GM19468 (cell line): ENCODE results near the gene SORCS1.

Experiments
- ATAC-seq: cut with Tn5 transposase; IDR thresholded peaks from one replicate; pipeline ENCODE4 v1.9.1; 2021; ENCODE audit warnings: mild to moderate bottlenecking, moderate library complexity, moderate number of reproducible peaks; ENCODE audit not compliant: unreplicated experiment; ENCODE audit errors: extremely low read depth

Gene SORCS1

GRCh38 chr10:107118866-107119265 lies 45.6 kb downstream of the SORCS1 start:
- ATAC-seq = no peak

- ATAC-seq = no peak
Observed at GRCh38 chr10:107104026-107104652, 60.4 kb downstream of the SORCS1 start.

GRCh38 chr10:107103174-107104025 lies 61.1 kb downstream of the SORCS1 start:
- ATAC-seq = no peak

GRCh38 chr10:107098326-107098725 lies 66.2 kb downstream of the SORCS1 start:
- no peak for ATAC-seq

GRCh38 chr10:107094824-107095522 lies 69.5 kb downstream of the SORCS1 start:
- no peak for ATAC-seq

- no peak for ATAC-seq
Observed at GRCh38 chr10:107092321-107092720, 72.2 kb downstream of the SORCS1 start.

GRCh38 chr10:107091126-107091525 lies 73.4 kb downstream of the SORCS1 start:
- ATAC-seq = no peak

GRCh38 chr10:107085665-107086525 lies 78.6 kb downstream of the SORCS1 start:
- no peak for ATAC-seq

- no peak for ATAC-seq
Observed at GRCh38 chr10:107083388-107084009, 81.0 kb downstream of the SORCS1 start.

GRCh38 chr10:107081644-107082043 lies 82.9 kb downstream of the SORCS1 start:
- no peak for ATAC-seq

GRCh38 chr10:107075117-107075516 lies 89.4 kb downstream of the SORCS1 start:
- no peak for ATAC-seq

- ATAC-seq = no peak
Observed at GRCh38 chr10:107072786-107073185, 91.7 kb downstream of the SORCS1 start.

- no peak for ATAC-seq
Observed at GRCh38 chr10:107072028-107072427, 92.5 kb downstream of the SORCS1 start.

- ATAC-seq = no peak
Observed at GRCh38 chr10:107071301-107071700, 93.2 kb downstream of the SORCS1 start.

GRCh38 chr10:107067843-107068242 lies 96.7 kb downstream of the SORCS1 start:
- ATAC-seq = no peak

- ATAC-seq = no peak
Observed at GRCh38 chr10:107064075-107064474, 100.4 kb downstream of the SORCS1 start.

GRCh38 chr10:107059872-107060271 lies 104.6 kb downstream of the SORCS1 start:
- ATAC-seq = no peak

- no peak for ATAC-seq
Observed at GRCh38 chr10:107059068-107059804, 105.3 kb downstream of the SORCS1 start.

- no peak for ATAC-seq
Observed at GRCh38 chr10:107058331-107058730, 106.2 kb downstream of the SORCS1 start.
